ENCODE results near the gene CRYZL1.
A peak's percentile ranks its signal among the peaks of the same experiment; 100 is the strongest.

Gene CRYZL1

GRCh38 chr21:33586927-33587326 is 54.6 kb downstream of the CRYZL1 start:
- Histone ChIP-seq H3K79me2 (ENCODE audit: insufficient read depth, low read length) (peaks cover 23% of the 10 kb centered on the region), H3K27me3 (ENCODE audit: insufficient read depth, low read length) (no peaks in the 10 kb centered on the region), H3F3A (ENCODE audit: insufficient read depth, low read length) (0 out of 2 replicates have a peak, but pooled peaks cover under 1% of the 10 kb centered on the region), H3K4me1 (ENCODE audit: insufficient read depth, low read length, severe bottlenecking) (peaks cover 22% of the 10 kb centered on the region), H3K4me2 (ENCODE audit: low read length) (peak overlapping the region; percentile 99), H3K27ac (ENCODE audit: low read depth, low read length, poor library complexity, severe bottlenecking) (no peak overlapping the region), H2AFZ (ENCODE audit: low read length) (no peak overlapping the region), H3K9me3 (ENCODE audit: low read length) (no peaks in the 10 kb centered on the region), H3K4me3 (ENCODE audit: low read depth, low read length, poor library complexity, severe bottlenecking) (peak overlapping the region; percentile 87), H3K9me2 (ENCODE audit: low read depth, low read length) (no peaks in the 10 kb centered on the region), H4K20me1 (ENCODE audit: insufficient read depth, low read length) (no peaks in the 10 kb centered on the region), H3K9ac (ENCODE audit: low read length) (peak overlapping the region; percentile 96), H3K36me3 (ENCODE audit: insufficient read depth, low read length) (peaks cover 45% of the 10 kb centered on the region)
- TF ChIP-seq, protein P1, sequence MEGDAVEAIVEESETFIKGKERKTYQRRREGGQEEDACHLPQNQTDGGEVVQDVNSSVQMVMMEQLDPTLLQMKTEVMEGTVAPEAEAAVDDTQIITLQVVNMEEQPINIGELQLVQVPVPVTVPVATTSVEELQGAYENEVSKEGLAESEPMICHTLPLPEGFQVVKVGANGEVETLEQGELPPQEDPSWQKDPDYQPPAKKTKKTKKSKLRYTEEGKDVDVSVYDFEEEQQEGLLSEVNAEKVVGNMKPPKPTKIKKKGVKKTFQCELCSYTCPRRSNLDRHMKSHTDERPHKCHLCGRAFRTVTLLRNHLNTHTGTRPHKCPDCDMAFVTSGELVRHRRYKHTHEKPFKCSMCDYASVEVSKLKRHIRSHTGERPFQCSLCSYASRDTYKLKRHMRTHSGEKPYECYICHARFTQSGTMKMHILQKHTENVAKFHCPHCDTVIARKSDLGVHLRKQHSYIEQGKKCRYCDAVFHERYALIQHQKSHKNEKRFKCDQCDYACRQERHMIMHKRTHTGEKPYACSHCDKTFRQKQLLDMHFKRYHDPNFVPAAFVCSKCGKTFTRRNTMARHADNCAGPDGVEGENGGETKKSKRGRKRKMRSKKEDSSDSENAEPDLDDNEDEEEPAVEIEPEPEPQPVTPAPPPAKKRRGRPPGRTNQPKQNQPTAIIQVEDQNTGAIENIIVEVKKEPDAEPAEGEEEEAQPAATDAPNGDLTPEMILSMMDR (IDR thresholded peaks at IDR 0.05; ENCODE audit: low read length) = no peak

DNA sequence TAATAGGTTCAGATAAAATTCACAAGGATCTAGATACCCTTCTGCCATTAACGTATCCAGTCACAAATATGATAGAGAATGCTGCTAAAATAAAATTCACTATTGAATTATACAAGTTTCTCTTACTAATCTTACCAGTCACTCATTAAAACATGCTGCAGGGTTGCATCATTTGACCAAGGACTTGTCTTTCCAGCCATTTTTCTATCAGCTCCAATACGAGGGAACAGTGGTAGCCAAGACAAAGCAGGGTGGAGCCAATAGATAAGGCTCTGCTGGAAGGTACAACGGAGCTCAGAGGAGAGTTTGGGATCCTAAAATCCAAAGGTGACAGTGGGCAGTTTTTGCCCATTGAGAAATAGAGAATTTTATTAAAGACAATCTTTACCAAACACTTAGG is 57.1 kb downstream of the CRYZL1 start:
- Histone ChIP-seq H2AFZ (ENCODE audit: low read length) (no peak overlapping the region), H3K4me1 (ENCODE audit: insufficient read depth, low read length, severe bottlenecking) (peaks cover 22% of the 10 kb centered on the region), H3K4me2 (ENCODE audit: low read length) (no peak overlapping the region), H3K27ac (ENCODE audit: low read depth, low read length, poor library complexity, severe bottlenecking) (no peak overlapping the region), H3K36me3 (ENCODE audit: insufficient read depth, low read length) (peaks cover 60% of the 10 kb centered on the region), H3K9ac (ENCODE audit: low read length) (no peak overlapping the region), H3K79me2 (ENCODE audit: insufficient read depth, low read length) (peaks cover 23% of the 10 kb centered on the region), H4K20me1 (ENCODE audit: insufficient read depth, low read length) (no peaks in the 10 kb centered on the region), H3K4me3 (ENCODE audit: low read depth, low read length, poor library complexity, severe bottlenecking) (no peak overlapping the region), H3K27me3 (ENCODE audit: insufficient read depth, low read length) (no peaks in the 10 kb centered on the region), H3K9me3 (ENCODE audit: low read length) (no peaks in the 10 kb centered on the region), H3K9me2 (ENCODE audit: low read depth, low read length) (no peaks in the 10 kb centered on the region), H3F3A (ENCODE audit: insufficient read depth, low read length) (0 out of 2 replicates have a peak, but pooled peaks cover 2% of the 10 kb centered on the region)
- TF ChIP-seq EZH2 (IDR thresholded peaks at IDR 0.05; ENCODE audit: borderline replicate concordance, low read length) = no peak
- TF ChIP-seq, protein P1 (IDR thresholded peaks at IDR 0.05; ENCODE audit: low read length) = no peak

DNA sequence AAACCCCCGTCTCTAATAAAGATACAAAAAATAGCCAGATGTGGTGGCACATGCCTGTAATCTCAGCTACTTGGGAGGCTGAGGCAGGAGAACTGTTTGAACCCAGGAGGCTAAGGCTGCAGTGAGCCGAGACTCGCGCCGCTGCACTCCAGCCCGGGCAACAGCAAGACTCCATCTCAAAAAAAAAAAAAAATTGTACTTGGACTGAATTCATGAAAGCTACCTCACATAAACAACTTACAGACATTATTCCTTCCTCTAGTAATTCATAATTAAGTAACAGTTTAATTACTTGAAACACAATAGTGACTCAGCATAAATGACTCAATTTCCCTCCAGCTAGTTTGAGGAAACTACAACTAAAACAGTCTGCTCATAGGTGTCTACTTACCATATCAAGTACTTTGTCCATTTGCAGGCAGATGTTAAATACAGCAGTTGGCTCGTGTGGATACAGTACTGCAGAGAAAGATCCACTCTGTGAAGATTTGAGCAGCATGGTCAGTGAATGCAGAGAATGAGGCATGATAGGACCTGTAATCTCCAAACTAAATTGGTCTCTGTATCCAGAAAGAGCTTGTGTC is 62.5 kb downstream of the CRYZL1 start:
- no peak overlapping the region for H3K4me2 ChIP-seq (ENCODE audit: low read length)
- no peak overlapping the region for H2AFZ ChIP-seq (ENCODE audit: low read length)
- no peaks in the 10 kb centered on the region for H3K9me2 ChIP-seq (ENCODE audit: low read depth, low read length)
- no peaks in the 10 kb centered on the region for H3K4me1 ChIP-seq (ENCODE audit: insufficient read depth, low read length, severe bottlenecking)
- H3K27ac ChIP-seq (ENCODE audit: low read depth, low read length, poor library complexity, severe bottlenecking) = peak overlapping the region; percentile 65
- no peak overlapping the region for H3K9ac ChIP-seq (ENCODE audit: low read length)
- no peak for TF ChIP-seq EZH2 (IDR thresholded peaks at IDR 0.05; ENCODE audit: borderline replicate concordance, low read length)
- TF ChIP-seq, protein P1 (IDR thresholded peaks at IDR 0.05; ENCODE audit: low read length) = no peak
- H3K79me2 ChIP-seq (ENCODE audit: insufficient read depth, low read length) = no peaks in the 10 kb centered on the region
- peaks cover 15% of the 10 kb centered on the region; the same call in 1 of the 2 replicates for H3F3A ChIP-seq (ENCODE audit: insufficient read depth, low read length)
- H3K9me3 ChIP-seq (ENCODE audit: low read length) = no peaks in the 10 kb centered on the region
- H4K20me1 ChIP-seq (ENCODE audit: insufficient read depth, low read length) = no peaks in the 10 kb centered on the region
- H3K36me3 ChIP-seq (ENCODE audit: insufficient read depth, low read length) = peaks cover 85% of the 10 kb centered on the region
- H3K27me3 ChIP-seq (ENCODE audit: insufficient read depth, low read length) = no peaks in the 10 kb centered on the region
- H3K4me3 ChIP-seq (ENCODE audit: low read depth, low read length, poor library complexity, severe bottlenecking) = no peak overlapping the region

Data from OCI-LY1 (cell line).